ENCODE data around the gene EFNA3. TPM values are rescaled to one million over a fixed set of nuclear protein-coding genes. Genes with fewer than 3 reads are reported as not detected.

Gene EFNA3
- total and polyA plus RNA-seq, 2 of the 4 experiments (the other 2 are of a cell fraction), result 0.72 to 1.6 TPM

DNA sequence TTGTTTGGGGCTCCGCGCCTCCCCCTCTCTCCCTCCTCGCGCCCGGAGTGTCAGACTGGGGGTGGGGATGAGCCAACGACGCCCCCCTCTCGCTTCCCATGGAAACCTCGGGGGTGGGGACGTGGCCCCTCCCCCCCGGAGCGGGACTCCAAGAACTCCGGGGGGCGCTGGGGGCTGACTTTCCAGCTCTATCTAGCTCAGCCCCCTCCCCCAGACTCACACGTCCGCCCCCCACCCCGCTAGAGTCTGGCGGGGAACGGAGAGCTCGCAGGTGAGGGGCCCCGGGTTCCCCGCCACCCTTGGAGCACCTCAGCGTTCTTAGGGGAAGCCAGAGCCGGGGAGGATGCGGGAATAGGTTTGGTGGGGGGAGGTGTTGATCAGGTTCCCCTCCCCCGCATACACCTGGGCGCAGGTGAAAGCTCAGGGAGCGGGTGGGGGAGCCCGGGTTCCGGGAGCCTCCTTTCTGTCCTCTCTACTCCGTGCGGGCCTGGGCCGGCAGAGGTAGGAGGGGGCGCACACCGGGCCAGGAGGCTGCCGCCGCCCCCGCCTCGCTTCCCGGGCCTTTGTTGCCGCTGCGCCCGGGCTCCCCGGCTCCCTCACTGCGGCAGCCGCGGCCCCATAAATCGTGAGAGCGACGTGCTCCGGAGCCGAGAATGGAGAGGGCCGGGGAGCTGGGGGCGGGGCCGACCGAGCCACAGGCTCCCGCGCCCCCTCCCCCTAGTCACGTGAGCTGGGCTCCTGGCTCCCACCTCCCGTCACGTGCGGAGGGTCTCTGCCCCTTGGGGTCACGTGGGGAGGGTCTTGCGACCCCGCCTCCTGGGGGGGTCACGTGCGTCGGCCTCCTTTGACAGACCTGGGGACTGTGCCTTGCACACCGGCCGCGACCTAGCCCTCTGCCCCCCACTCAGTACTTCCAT, 1.9 kb downstream of the EFNA3 start:
- no peaks in the 10 kb centered on the region for H3K36me3 ChIP-seq (ENCODE audit: control insufficient read depth, insufficient read depth, low read length)
- H2BK120ac ChIP-seq (ENCODE audit: low read depth, low read length), result no peak overlapping the region
- DNase-seq (no peak), ATAC-seq (ENCODE audit: low read depth) (no peak)
- BruUV-seq (replicated peaks), result no TSS peak
- H3K14ac ChIP-seq (replicated peaks; ENCODE audit: low read depth, low read length), result no peak overlapping the region
- no peak overlapping the region for H3K4me3 ChIP-seq (ENCODE audit: insufficient read depth, low read depth, low read length)
- H2AK9ac ChIP-seq (replicated peaks; ENCODE audit: low read depth, low read length, poor library complexity), result no peak overlapping the region
- no peak overlapping the region for H4K91ac ChIP-seq (ENCODE audit: insufficient read depth, low read depth, low read length)
- no peak overlapping the region for H3K23ac ChIP-seq (ENCODE audit: low read depth, low read length)
- dilution Hi-C loops (cut with HindIII; ENCODE audit: low sequenced_read_pairs, unreplicated experiment), result no loop called here
- H3K4ac ChIP-seq (ENCODE audit: low read depth, low read length), result no peak overlapping the region
- H4K20me1 ChIP-seq (ENCODE audit: insufficient read depth, low read length), result peaks cover 11% of the 10 kb centered on the region
- no peak overlapping the region for H2BK20ac ChIP-seq (ENCODE audit: low read depth, low read length)
- H3K27me3 ChIP-seq (ENCODE audit: control insufficient read depth, insufficient read depth, low read length), result peaks cover 68% of the 10 kb centered on the region
- H2BK15ac ChIP-seq (ENCODE audit: low read depth, low read length), result no peak overlapping the region
- no peak overlapping the region for H4K8ac ChIP-seq (ENCODE audit: low read depth in 2 of 2, low read length in 2 of 2)
- ChIA-PET CTCF (no interaction called here), POLR2A (ENCODE audit: unreplicated experiment) (no interaction called here)
- H2BK5ac ChIP-seq (ENCODE audit: low read depth, low read length, poor library complexity, severe bottlenecking), result no peak overlapping the region
- H3K4me2 ChIP-seq (ENCODE audit: low read depth, low read length), result peak overlapping the region; percentile 9; the same call in 1 of the 2 replicates
- H3K56ac ChIP-seq (ENCODE audit: extremely low read depth, insufficient read depth, low read length), result no peak overlapping the region
- 0% methylated on average over 12 of the region's 71 CpGs; no CpG with 5 or more reads in 1 of the 2 experiments for WGBS, 2 experiments (ENCODE audit: extremely low coverage in 2 of 2, insufficient read length in 1 of 2)
- peaks cover 6% of the 10 kb centered on the region; the same call in 1 of the 2 replicates for H3K4me1 ChIP-seq (ENCODE audit: control insufficient read depth, insufficient read depth, low read length)
- H3K9me1 ChIP-seq (ENCODE audit: insufficient read depth, low read length), result peaks cover 6% of the 10 kb centered on the region; the same call in 1 of the 2 replicates
- H2AK5ac ChIP-seq (ENCODE audit: low read depth, low read length), result no peak overlapping the region
- TF ChIP-seq CHD1 (IDR thresholded peaks at IDR 0.05; ENCODE audit: low read depth, low read length) (no peak), BHLHE40 (IDR thresholded peaks at IDR 0.05; ENCODE audit: low read depth, low read length) (peak; percentile 83)
- TF ChIP-seq, protein P1, sequence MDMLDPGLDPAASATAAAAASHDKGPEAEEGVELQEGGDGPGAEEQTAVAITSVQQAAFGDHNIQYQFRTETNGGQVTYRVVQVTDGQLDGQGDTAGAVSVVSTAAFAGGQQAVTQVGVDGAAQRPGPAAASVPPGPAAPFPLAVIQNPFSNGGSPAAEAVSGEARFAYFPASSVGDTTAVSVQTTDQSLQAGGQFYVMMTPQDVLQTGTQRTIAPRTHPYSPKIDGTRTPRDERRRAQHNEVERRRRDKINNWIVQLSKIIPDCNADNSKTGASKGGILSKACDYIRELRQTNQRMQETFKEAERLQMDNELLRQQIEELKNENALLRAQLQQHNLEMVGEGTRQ (IDR thresholded peaks at IDR 0.05; ENCODE audit: low read depth, low read length), result peak; percentile 83
- no peak overlapping the region for H4K5ac ChIP-seq (ENCODE audit: low read depth, low read length)
- intact Hi-C loops (cut with micrococcal nuclease), result loop anchor here (10.0 kb wide), 1 partner anchor 606 kb away; no protein-coding TSS in a partner anchor
- H3K79me1 ChIP-seq (ENCODE audit: low read depth in 1 of 2, low read length in 2 of 2), result no peaks in the 10 kb centered on the region; a peak in 1 of 4 replicates
- no peak overlapping the region for H3K9ac ChIP-seq (ENCODE audit: low read depth, low read length)
- in situ Hi-C loops (cut with MboI; ENCODE audit: low sequenced_read_pairs), result no loop called here
- H3K18ac ChIP-seq (ENCODE audit: low read depth, low read length), result no peak overlapping the region
- no peak overlapping the region for H2AFZ ChIP-seq (replicated peaks; ENCODE audit: low read length, poor library complexity)
- H3K27ac ChIP-seq (ENCODE audit: insufficient read depth, low read length), result no peak overlapping the region
- no peaks in the 10 kb centered on the region for H3K9me3 ChIP-seq (ENCODE audit: control insufficient read depth, insufficient read depth, low read length)
